GM23338 (cell line): ENCODE results near the gene GOSR1. TPM values are rescaled to one million over a fixed set of nuclear protein-coding genes. Genes with fewer than 3 reads are reported as not detected.

ENCODE experiments used
- CTCF ChIP-seq, 2 experiments: fragments of 200-600 bp in 1 of 2; sonication (generic) in 1 of 2; conservative IDR thresholded peaks; 2 replicates each; pipeline versions ENCODE4 v1.5.1 to v1.6.1; 2016 to 2017; ENCODE audit warnings: antibody characterized with exemption in 2 of 2, low read depth in 2 of 2, mild to moderate bottlenecking in 2 of 2, moderate library complexity in 1 of 2
- EZH2 ChIP-seq: fragments of 200-600 bp; sonication (generic); IDR thresholded peaks from one replicate; pipeline ENCODE4 v1.8.0; 2017; ENCODE audit warnings: antibody characterized with exemption, mild to moderate bottlenecking, low read depth; ENCODE audit not compliant: unreplicated experiment
- EZH2phosphoT487 ChIP-seq: fragments of 200-600 bp; sonication (generic); IDR thresholded peaks from one replicate; pipeline ENCODE4 v1.8.1; 2018; ENCODE audit warnings: antibody characterized with exemption; ENCODE audit not compliant: unreplicated experiment
- JUNB ChIP-seq: IDR thresholded peaks from one replicate; pipeline ENCODE4 v1.6.1; 2016; ENCODE audit warnings: antibody characterized with exemption; ENCODE audit not compliant: unreplicated experiment
- POLR2AphosphoS5 ChIP-seq: IDR thresholded peaks from 2 replicates; pipeline ENCODE4 v1.6.1; 2016; ENCODE audit warnings: antibody characterized with exemption, low read depth
- ZNF114 ChIP-seq: fragments of 250-450 bp; sonication (Bioruptor Pico); IDR thresholded peaks from 2 replicates; pipeline ENCODE4 v1.5.0; 2020; ENCODE audit warnings: mild to moderate bottlenecking, moderate library complexity
- ZNF331 ChIP-seq: fragments of 250-450 bp; sonication (Bioruptor Pico); IDR thresholded peaks from 2 replicates; pipeline ENCODE4 v1.5.0; 2020; ENCODE audit warnings: low read depth, mild to moderate bottlenecking, moderate library complexity
- ZNF462 ChIP-seq: fragments of 250-450 bp; sonication (Bioruptor Pico); IDR thresholded peaks from 2 replicates; pipeline ENCODE4 v1.5.0; 2020; ENCODE audit warnings: mild to moderate bottlenecking, moderate library complexity
- polyA plus RNA-seq: library from polyadenylated mRNA; unstranded; fragments of >200 nt; fragmentation: Nextera tagmentation; extraction: Ambion mirVana; gene quantifications from 2 replicates; pipeline ENCODE4 v1.2.1, GENCODE V29; 2016
- total RNA-seq: library from RNA; depleted of rRNA; stranded (reverse); fragments of >200 nt; shearing (Covaris generic); gene quantifications from 2 replicates; pipeline ENCODE4 v1.2.3, GENCODE V29; 2014

GOSR1 gene
- total and polyA plus RNA-seq, 2 experiments from 2014 or later = 33.4 to 74.1 TPM

GRCh38 chr17:30570191-30570590, 93.0 kb downstream of the GOSR1 start (continued):
- no peak for TF ChIP-seq ZNF462 (CRISPR knock-in tag)
- TF ChIP-seq CTCF (conservative IDR thresholded peaks at IDR 0.05; ENCODE audit: low read depth in 2 of 2) = no peak
- no peak for TF ChIP-seq ZNF114 (CRISPR knock-in tag)
- no peak for TF ChIP-seq EZH2phosphoT487
- TF ChIP-seq ZNF331 = no peak
- TF ChIP-seq EZH2 = no peak
- no peak for TF ChIP-seq POLR2AphosphoS5
- no peak for TF ChIP-seq JUNB
